Measurements from ENCODE around the gene PDE2A. TPM values are rescaled to one million over a fixed set of nuclear protein-coding genes. Genes with fewer than 3 reads are reported as not detected.

Gene PDE2A
- total and polyA plus RNA-seq, 2 of the 4 experiments (the other 2 are of a cell fraction): 0.02 TPM; not detected in 1

DNA sequence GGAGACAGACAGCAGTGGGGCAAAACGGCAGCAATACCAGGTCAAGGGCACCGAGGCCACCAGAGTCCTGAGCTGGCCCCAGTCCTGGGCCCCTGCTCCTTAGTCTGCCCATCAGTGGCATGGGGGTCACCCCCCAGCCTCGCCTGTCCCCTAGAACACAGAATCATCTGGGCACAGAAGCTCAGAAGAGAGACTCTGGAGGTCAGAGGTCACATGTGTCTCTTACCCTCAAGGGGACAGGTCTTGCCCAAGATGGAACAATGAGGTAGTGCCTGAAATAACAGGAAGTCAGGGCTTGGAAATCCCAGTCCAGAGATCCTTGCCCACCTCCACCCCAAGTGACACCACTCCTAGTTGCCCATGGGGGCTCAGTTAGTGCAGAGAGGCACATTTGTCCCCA lies 20.6 kb downstream of the PDE2A start:
- no TSS peak for BruUV-seq (replicated peaks)
- H3K79me1 ChIP-seq (ENCODE audit: low read depth in 1 of 2, low read length in 2 of 2): no peaks in the 10 kb centered on the region

More for the DNA sequence above, 20.6 kb downstream of the PDE2A start:
- DNase-seq: no peak
- H3K27ac ChIP-seq (ENCODE audit: insufficient read depth, low read length): no peak overlapping the region
- H2AK9ac ChIP-seq (replicated peaks; ENCODE audit: low read depth, low read length, poor library complexity): no peak overlapping the region
- H2BK20ac ChIP-seq (ENCODE audit: low read depth, low read length): no peak overlapping the region
- H3K18ac ChIP-seq (ENCODE audit: low read depth, low read length): no peak overlapping the region
- H3K4me1 ChIP-seq (ENCODE audit: control insufficient read depth, insufficient read depth, low read length): no peaks in the 10 kb centered on the region
- WGBS, 2 experiments (ENCODE audit: extremely low coverage in 2 of 2, insufficient read length in 1 of 2): 50% methylated on average over 2 of the region's 3 CpGs; no CpG with 5 or more reads in 1 of the 2 experiments
- no peak overlapping the region for H3K4me2 ChIP-seq (ENCODE audit: low read depth, low read length)
- in situ Hi-C loops (cut with MboI; ENCODE audit: low sequenced_read_pairs): no loop called here
- H3K9ac ChIP-seq (ENCODE audit: low read depth, low read length): no peak overlapping the region
- no peak overlapping the region for H4K91ac ChIP-seq (ENCODE audit: insufficient read depth, low read depth, low read length)
- H2BK120ac ChIP-seq (ENCODE audit: low read depth, low read length): no peak overlapping the region
- no peak overlapping the region for H3K14ac ChIP-seq (replicated peaks; ENCODE audit: low read depth, low read length)
- H4K20me1 ChIP-seq (ENCODE audit: insufficient read depth, low read length): no peaks in the 10 kb centered on the region
- ChIA-PET POLR2A (ENCODE audit: unreplicated experiment) (no interaction called here), CTCF (no interaction called here)
- no peak overlapping the region for H4K8ac ChIP-seq (ENCODE audit: low read depth in 2 of 2, low read length in 2 of 2)
- H3K56ac ChIP-seq (ENCODE audit: extremely low read depth, insufficient read depth, low read length): no peak overlapping the region
- dilution Hi-C loops (cut with HindIII; ENCODE audit: low sequenced_read_pairs, unreplicated experiment): no loop called here
- H3K4ac ChIP-seq (ENCODE audit: low read depth, low read length): no peak overlapping the region
- ATAC-seq (ENCODE audit: low read depth): no peak
- no peak overlapping the region for H3K4me3 ChIP-seq (ENCODE audit: insufficient read depth, low read depth, low read length)
- intact Hi-C loops (cut with micrococcal nuclease): no loop called here
- H3K36me3 ChIP-seq (ENCODE audit: control insufficient read depth, insufficient read depth, low read length): no peaks in the 10 kb centered on the region
- H2BK15ac ChIP-seq (ENCODE audit: low read depth, low read length): no peak overlapping the region
- H3K9me3 ChIP-seq (ENCODE audit: control insufficient read depth, insufficient read depth, low read length): no peaks in the 10 kb centered on the region
- TF ChIP-seq RAD21 (IDR thresholded peaks at IDR 0.05; ENCODE audit: low read length) (no peak), MAZ (IDR thresholded peaks at IDR 0.05; ENCODE audit: borderline replicate concordance, low read depth, low read length) (no peak), RFX5 (IDR thresholded peaks at IDR 0.05; ENCODE audit: low read depth, low read length) (no peak), CEBPB (IDR thresholded peaks at IDR 0.05; ENCODE audit: low read depth, low read length) (no peak), RCOR1 (IDR thresholded peaks at IDR 0.05; ENCODE audit: insufficient replicate concordance, low read length) (no peak), FOS (IDR thresholded peaks at IDR 0.05; ENCODE audit: low read depth, low read length) (no peak)
- TF ChIP-seq, protein P1, sequence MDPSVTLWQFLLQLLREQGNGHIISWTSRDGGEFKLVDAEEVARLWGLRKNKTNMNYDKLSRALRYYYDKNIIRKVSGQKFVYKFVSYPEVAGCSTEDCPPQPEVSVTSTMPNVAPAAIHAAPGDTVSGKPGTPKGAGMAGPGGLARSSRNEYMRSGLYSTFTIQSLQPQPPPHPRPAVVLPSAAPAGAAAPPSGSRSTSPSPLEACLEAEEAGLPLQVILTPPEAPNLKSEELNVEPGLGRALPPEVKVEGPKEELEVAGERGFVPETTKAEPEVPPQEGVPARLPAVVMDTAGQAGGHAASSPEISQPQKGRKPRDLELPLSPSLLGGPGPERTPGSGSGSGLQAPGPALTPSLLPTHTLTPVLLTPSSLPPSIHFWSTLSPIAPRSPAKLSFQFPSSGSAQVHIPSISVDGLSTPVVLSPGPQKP (IDR thresholded peaks at IDR 0.05; ENCODE audit: borderline replicate concordance, low read depth, low read length): no peak
- no peak overlapping the region for H3K23ac ChIP-seq (ENCODE audit: low read depth, low read length)
- no peak overlapping the region for H4K5ac ChIP-seq (ENCODE audit: low read depth, low read length)
- no peak overlapping the region for H2AK5ac ChIP-seq (ENCODE audit: low read depth, low read length)
- no peak overlapping the region for H2AFZ ChIP-seq (replicated peaks; ENCODE audit: low read length, poor library complexity)
- peaks cover 88% of the 10 kb centered on the region for H3K27me3 ChIP-seq (ENCODE audit: control insufficient read depth, insufficient read depth, low read length)
- H3K9me1 ChIP-seq (ENCODE audit: insufficient read depth, low read length): peaks cover 3% of the 10 kb centered on the region; the same call in 1 of the 2 replicates
- H2BK5ac ChIP-seq (ENCODE audit: low read depth, low read length, poor library complexity, severe bottlenecking): no peak overlapping the region

Data from IMR-90 (cell line).